Activated T-helper 1 cell treated with anti-CD3 and anti-CD28 coated beads, Interleukin-12 subunit alpha, Interleukin-12 subunit beta, Interleukin-2, Interleukin-4 antibody, amounts not matched to agents 30 ng/mL and 10 ng/mL and 1 ng/mL, durations not matched to agents 14 hours and 24 hours and 36 hours (primary cell): ENCODE results near the gene RMP24.
A peak's percentile ranks its signal among the peaks of the same experiment; 100 is the strongest.
"Not testable (repeated sequence)": the region's sequence is repeated elsewhere in the genome, so short reads cannot be mapped to it uniquely, and the experiment has no call there.

Experiments
- DNase-seq: peaks from one replicate; pipeline ENCODE4 v3.0.0; 2021; ENCODE audit warnings: low spot score
- H3K27ac Mint-ChIP-seq: one replicate; pipeline ENCODE4 v1.8.0; 2021; ENCODE audit warnings: mild to moderate bottlenecking, mixed read lengths
- H3K27me3 Mint-ChIP-seq: one replicate; pipeline ENCODE4 v1.8.0; 2022; ENCODE audit warnings: mild to moderate bottlenecking, moderate library complexity, mixed read lengths; ENCODE audit not compliant: insufficient read depth
- H3K36me3 Mint-ChIP-seq: one replicate; pipeline ENCODE4 v1.8.0; 2021; ENCODE audit warnings: low read depth, mixed read lengths
- H3K4me1 Mint-ChIP-seq: one replicate; pipeline ENCODE4 v1.8.0; 2021; ENCODE audit warnings: low read depth, mixed read lengths
- H3K4me3 Mint-ChIP-seq: one replicate; pipeline ENCODE4 v1.8.0; 2021; ENCODE audit warnings: mild to moderate bottlenecking, moderate library complexity, mixed read lengths
- H3K9me3 Mint-ChIP-seq: one replicate; pipeline ENCODE4 v1.8.0; 2021; ENCODE audit warnings: mixed read lengths
- intact Hi-C: fragments of 100-400 bp; cut with micrococcal nuclease; formaldehyde crosslinking; loops from one replicate; pipeline ENCODE4 v1.15.1; 2024

RMP24 gene

GRCh38 chr18:35942661-35943060 lies 29.8 kb upstream of the RMP24 start:
- no peak overlapping the region for H3K4me3 Mint-ChIP-seq
- H3K36me3 Mint-ChIP-seq, result no peaks in the 10 kb centered on the region
- H3K9me3 Mint-ChIP-seq, result no peaks in the 10 kb centered on the region
- intact Hi-C loops, result no loop called here
- H3K27me3 Mint-ChIP-seq, result no peaks in the 10 kb centered on the region
- H3K4me1 Mint-ChIP-seq, result no peaks in the 10 kb centered on the region
- H3K27ac Mint-ChIP-seq, result no peak overlapping the region
- DNase-seq, result no peak

- no peak overlapping the region for H3K27ac Mint-ChIP-seq
- H3K9me3 Mint-ChIP-seq, result no peaks in the 10 kb centered on the region
- DNase-seq, result no peak
- H3K36me3 Mint-ChIP-seq, result no peaks in the 10 kb centered on the region
- H3K27me3 Mint-ChIP-seq, result peaks cover 12% of the 10 kb centered on the region
- peaks cover 11% of the 10 kb centered on the region for H3K4me1 Mint-ChIP-seq
- no peak overlapping the region for H3K4me3 Mint-ChIP-seq
- intact Hi-C loops, result no loop called here
Measured at GRCh38 chr18:35948080-35948479, 24.4 kb upstream of the RMP24 start.

GRCh38 chr18:35949090-35949489 lies 23.4 kb upstream of the RMP24 start:
- Mint-ChIP-seq H3K36me3 (no peaks in the 10 kb centered on the region), H3K4me3 (peak overlapping the region; percentile 23), H3K9me3 (no peaks in the 10 kb centered on the region), H3K27me3 (peaks cover 14% of the 10 kb centered on the region), H3K27ac (no peak overlapping the region), H3K4me1 (peaks cover 11% of the 10 kb centered on the region)
- intact Hi-C loops, result no loop called here
- DNase-seq, result no peak

GRCh38 chr18:35949903-35950627 lies 22.4 kb upstream of the RMP24 start:
- no peaks in the 10 kb centered on the region for H3K36me3 Mint-ChIP-seq
- H3K9me3 Mint-ChIP-seq, result no peaks in the 10 kb centered on the region
- peaks cover 14% of the 10 kb centered on the region for H3K27me3 Mint-ChIP-seq
- peak overlapping the region; percentile 83 for H3K4me3 Mint-ChIP-seq
- peak; percentile 42 for DNase-seq
- H3K27ac Mint-ChIP-seq, result no peak overlapping the region
- intact Hi-C loops, result loop anchor here (1.0 to 5.0 kb wide), 4 partner anchors 194 to 564 kb away; no protein-coding TSS in a partner anchor
- peaks cover 11% of the 10 kb centered on the region for H3K4me1 Mint-ChIP-seq

- peak overlapping the region; percentile 83 for H3K4me3 Mint-ChIP-seq
- H3K36me3 Mint-ChIP-seq, result no peaks in the 10 kb centered on the region
- no peaks in the 10 kb centered on the region for H3K9me3 Mint-ChIP-seq
- peaks cover 14% of the 10 kb centered on the region for H3K27me3 Mint-ChIP-seq
- intact Hi-C loops, result loop anchor here (1.0 to 5.0 kb wide), 4 partner anchors 194 to 564 kb away; no protein-coding TSS in a partner anchor
- H3K27ac Mint-ChIP-seq, result no peak overlapping the region
- H3K4me1 Mint-ChIP-seq, result peaks cover 11% of the 10 kb centered on the region
- DNase-seq, result no peak
Measured at GRCh38 chr18:35950628-35950982, 21.9 kb upstream of the RMP24 start.

GRCh38 chr18:35953688-35954087 lies 18.8 kb upstream of the RMP24 start:
- Mint-ChIP-seq H3K4me1 (peaks cover 11% of the 10 kb centered on the region), H3K4me3 (no peak overlapping the region), H3K36me3 (no peaks in the 10 kb centered on the region), H3K27me3 (peaks cover 18% of the 10 kb centered on the region), H3K9me3 (no peaks in the 10 kb centered on the region), H3K27ac (no peak overlapping the region)
- intact Hi-C loops, result loop anchor here (5.0 kb wide), 1 partner anchor 366 kb away; no protein-coding TSS in a partner anchor
- no peak for DNase-seq

GRCh38 chr18:35956226-35956625 lies 16.3 kb upstream of the RMP24 start:
- H3K27ac Mint-ChIP-seq, result no peak overlapping the region
- peaks cover 20% of the 10 kb centered on the region for H3K27me3 Mint-ChIP-seq
- H3K36me3 Mint-ChIP-seq, result no peaks in the 10 kb centered on the region
- no peaks in the 10 kb centered on the region for H3K9me3 Mint-ChIP-seq
- no peak overlapping the region for H3K4me3 Mint-ChIP-seq
- intact Hi-C loops, result no loop called here
- DNase-seq, result no peak
- no peaks in the 10 kb centered on the region for H3K4me1 Mint-ChIP-seq

GRCh38 chr18:35962320-35962719 lies 10.2 kb upstream of the RMP24 start:
- Mint-ChIP-seq H3K4me1 (peaks cover 8% of the 10 kb centered on the region), H3K36me3 (no peaks in the 10 kb centered on the region), H3K9me3 (no peaks in the 10 kb centered on the region), H3K27ac (no peak overlapping the region), H3K4me3 (no peak overlapping the region), H3K27me3 (peaks cover 13% of the 10 kb centered on the region)
- DNase-seq, result no peak
- intact Hi-C loops, result no loop called here

- intact Hi-C loops, result no loop called here
- no peaks in the 10 kb centered on the region for H3K9me3 Mint-ChIP-seq
- no peaks in the 10 kb centered on the region for H3K36me3 Mint-ChIP-seq
- peaks cover 14% of the 10 kb centered on the region for H3K4me1 Mint-ChIP-seq
- no peak for DNase-seq
- H3K27me3 Mint-ChIP-seq, result peaks cover 6% of the 10 kb centered on the region
- H3K4me3 Mint-ChIP-seq, result no peak overlapping the region
- peak overlapping the region; percentile 79 for H3K27ac Mint-ChIP-seq
Measured at GRCh38 chr18:35964319-35964718, 8.2 kb upstream of the RMP24 start.

- peaks cover 36% of the 10 kb centered on the region for H3K4me1 Mint-ChIP-seq
- H3K9me3 Mint-ChIP-seq, intact Hi-C loops: not testable (repeated sequence)
Measured at GRCh38 chr18:35967866-35968265, 4.6 kb upstream of the RMP24 start.

GRCh38 chr18:35968278-35968880 lies 4.1 kb upstream of the RMP24 start:
- Mint-ChIP-seq H3K36me3 (peaks cover 6% of the 10 kb centered on the region), H3K4me3 (no peak overlapping the region), H3K27ac (peak overlapping the region; percentile 12), H3K27me3 (no peaks in the 10 kb centered on the region), H3K4me1 (peaks cover 40% of the 10 kb centered on the region), H3K9me3 (no peaks in the 10 kb centered on the region)
- no peak for DNase-seq
- intact Hi-C loops, result no loop called here

More at GRCh38 chr18:35967866-35968265, 4.6 kb upstream of the RMP24 start:
- not testable (repeated sequence) for H3K36me3 Mint-ChIP-seq, DNase-seq, H3K4me3 Mint-ChIP-seq, H3K27me3 Mint-ChIP-seq, H3K27ac Mint-ChIP-seq

- Mint-ChIP-seq H3K36me3 (peaks cover 13% of the 10 kb centered on the region), H3K9me3 (no peaks in the 10 kb centered on the region), H3K27me3 (no peaks in the 10 kb centered on the region), H3K4me3 (peak overlapping the region; percentile 47), H3K4me1 (peaks cover 44% of the 10 kb centered on the region), H3K27ac (peak overlapping the region; percentile 53)
- intact Hi-C loops, result loop anchor here (1.0 to 10.0 kb wide), 7 partner anchors 98 to 1105 kb away; partner anchors contain the start of genes GALNT1, KIAA1328, MAPRE2 and RPRD1A
- no peak for DNase-seq
Measured at GRCh38 chr18:35969676-35970075, 2.8 kb upstream of the RMP24 start.

- intact Hi-C loops, result loop anchor here (1.0 to 10.0 kb wide), 7 partner anchors 391 to 1107 kb away; partner anchors contain the start of genes GALNT1, KIAA1328, MAPRE2 and TPGS2
- no peaks in the 10 kb centered on the region for H3K9me3 Mint-ChIP-seq
- H3K27me3 Mint-ChIP-seq, result no peaks in the 10 kb centered on the region
- peaks cover 53% of the 10 kb centered on the region for H3K4me1 Mint-ChIP-seq
- H3K27ac Mint-ChIP-seq, result peak overlapping the region; percentile 98
- H3K36me3 Mint-ChIP-seq, result peaks cover 24% of the 10 kb centered on the region
- DNase-seq, result peak; percentile 11
- peak overlapping the region; percentile 98 for H3K4me3 Mint-ChIP-seq
Measured at GRCh38 chr18:35971661-35972196, 750 bp upstream of the RMP24 start.
